ENCODE measurements around the gene DENND2A.
"Not testable (repeated sequence)": the region's sequence is repeated elsewhere in the genome, so short reads cannot be mapped to it uniquely, and the experiment has no call there.

DENND2A gene

GRCh38 chr7:140645166-140645900, 4.7 kb upstream of the DENND2A start:
- Histone ChIP-seq H3K4me2 (ENCODE audit: low read length) (no peak overlapping the region), H3K4me1 (ENCODE audit: insufficient read depth, low read length, severe bottlenecking) (peaks cover 4% of the 10 kb centered on the region), H4K20me1 (ENCODE audit: insufficient read depth, low read length) (no peaks in the 10 kb centered on the region), H3K27ac (ENCODE audit: low read depth, low read length, poor library complexity, severe bottlenecking) (no peak overlapping the region), H3K4me3 (ENCODE audit: low read depth, low read length, poor library complexity, severe bottlenecking) (no peak overlapping the region), H3K79me2 (ENCODE audit: insufficient read depth, low read length) (no peaks in the 10 kb centered on the region), H3K9ac (ENCODE audit: low read length) (no peak overlapping the region), H3K27me3 (ENCODE audit: insufficient read depth, low read length) (peaks cover 16% of the 10 kb centered on the region; the same call in 1 of the 2 replicates), H3K9me2 (ENCODE audit: low read depth, low read length) (no peaks in the 10 kb centered on the region), H3K36me3 (ENCODE audit: insufficient read depth, low read length) (no peaks in the 10 kb centered on the region), H3K9me3 (ENCODE audit: low read length) (no peaks in the 10 kb centered on the region), H3F3A (ENCODE audit: insufficient read depth, low read length) (no peaks in the 10 kb centered on the region), H2AFZ (ENCODE audit: low read length) (no peak overlapping the region)
- no peak for TF ChIP-seq EZH2 (IDR thresholded peaks at IDR 0.05; ENCODE audit: borderline replicate concordance, low read length)
- peak; percentile 49; the same call in 1 of the 2 replicates for TF ChIP-seq CTCF (IDR thresholded peaks at IDR 0.05; ENCODE audit: low read length)

- H3K9me2 ChIP-seq (ENCODE audit: low read depth, low read length); H3K4me3 ChIP-seq (ENCODE audit: low read depth, low read length, poor library complexity, severe bottlenecking); H3K27ac ChIP-seq (ENCODE audit: low read depth, low read length, poor library complexity, severe bottlenecking); H3K4me2 ChIP-seq (ENCODE audit: low read length); H3K79me2 ChIP-seq (ENCODE audit: insufficient read depth, low read length); H3F3A ChIP-seq (ENCODE audit: insufficient read depth, low read length); H2AFZ ChIP-seq (ENCODE audit: low read length); H3K4me1 ChIP-seq (ENCODE audit: insufficient read depth, low read length, severe bottlenecking); H3K36me3 ChIP-seq (ENCODE audit: insufficient read depth, low read length); H4K20me1 ChIP-seq (ENCODE audit: insufficient read depth, low read length); H3K9me3 ChIP-seq (ENCODE audit: low read length); H3K9ac ChIP-seq (ENCODE audit: low read length): not testable (repeated sequence)
- peaks cover 16% of the 10 kb centered on the region; the same call in 1 of the 2 replicates for H3K27me3 ChIP-seq (ENCODE audit: insufficient read depth, low read length)
Measured at GRCh38 chr7:140644761-140645160, 4.1 kb upstream of the DENND2A start.

GRCh38 chr7:140643416-140643815, 2.8 kb upstream of the DENND2A start:
- H3F3A ChIP-seq (ENCODE audit: insufficient read depth, low read length) = no peaks in the 10 kb centered on the region
- H3K27ac ChIP-seq (ENCODE audit: low read depth, low read length, poor library complexity, severe bottlenecking) = no peak overlapping the region
- H3K4me2 ChIP-seq (ENCODE audit: low read length) = no peak overlapping the region
- H4K20me1 ChIP-seq (ENCODE audit: insufficient read depth, low read length) = no peaks in the 10 kb centered on the region
- H3K4me1 ChIP-seq (ENCODE audit: insufficient read depth, low read length, severe bottlenecking) = peaks cover 4% of the 10 kb centered on the region
- H3K4me3 ChIP-seq (ENCODE audit: low read depth, low read length, poor library complexity, severe bottlenecking) = no peak overlapping the region
- TF ChIP-seq EZH2 (IDR thresholded peaks at IDR 0.05; ENCODE audit: borderline replicate concordance, low read length) (no peak), CTCF (IDR thresholded peaks at IDR 0.05; ENCODE audit: low read length) (no peak)
- H3K79me2 ChIP-seq (ENCODE audit: insufficient read depth, low read length) = no peaks in the 10 kb centered on the region
- H3K9me3 ChIP-seq (ENCODE audit: low read length) = no peaks in the 10 kb centered on the region
- peaks cover 13% of the 10 kb centered on the region; the same call in 1 of the 2 replicates for H3K27me3 ChIP-seq (ENCODE audit: insufficient read depth, low read length)
- no peaks in the 10 kb centered on the region for H3K36me3 ChIP-seq (ENCODE audit: insufficient read depth, low read length)
- H3K9me2 ChIP-seq (ENCODE audit: low read depth, low read length) = no peaks in the 10 kb centered on the region
- no peak overlapping the region for H3K9ac ChIP-seq (ENCODE audit: low read length)
- H2AFZ ChIP-seq (ENCODE audit: low read length) = no peak overlapping the region

Data from OCI-LY1 (cell line).